HG03439 (cell line): ENCODE results near the gene ASB7.

Source experiments
- ATAC-seq: cut with Tn5 transposase; IDR thresholded peaks from one replicate; pipeline ENCODE4 v1.9.1; 2021; ENCODE audit warnings: mild to moderate bottlenecking, moderate library complexity; ENCODE audit not compliant: unreplicated experiment

The ASB7 gene

GRCh38 chr15:100683434-100683833, 81.0 kb downstream of the ASB7 start:
- no peak for ATAC-seq

GRCh38 chr15:100684591-100684990, 82.2 kb downstream of the ASB7 start:
- no peak for ATAC-seq

DNA sequence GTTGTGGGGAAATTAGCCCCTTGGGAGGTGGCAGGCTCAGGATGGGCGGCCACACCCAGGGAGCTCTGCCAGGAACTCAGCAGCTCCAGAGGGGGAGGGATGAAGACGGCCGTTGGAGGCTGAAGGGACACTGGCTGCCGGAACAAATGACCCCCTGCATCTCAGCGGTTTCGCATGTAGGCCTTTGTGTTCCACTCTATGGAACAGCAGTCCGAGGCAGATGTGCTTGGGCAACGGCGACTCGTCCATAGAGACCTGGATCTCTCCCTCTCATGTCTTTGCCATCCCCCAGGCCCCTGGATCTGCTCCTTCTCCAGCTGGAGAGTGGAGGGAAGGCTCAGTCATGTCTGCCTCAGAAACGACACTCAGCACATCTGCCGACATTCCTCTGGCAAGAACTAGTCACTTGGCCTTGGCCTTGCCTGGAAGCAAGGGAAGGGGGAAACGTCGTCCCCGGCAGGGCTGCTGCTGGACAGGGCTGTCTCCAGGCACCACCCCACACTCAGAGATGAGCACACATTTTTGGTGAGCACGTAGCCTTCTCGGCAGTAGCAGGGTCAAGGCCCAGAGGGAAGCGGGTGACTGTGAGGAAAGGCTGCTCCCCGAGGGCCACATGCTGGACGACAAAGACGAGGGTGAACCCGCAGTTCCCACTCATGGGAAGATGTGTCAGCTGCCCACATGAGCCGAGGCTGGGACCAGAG, 83.8 kb downstream of the ASB7 start:
- ATAC-seq, result no peak

- ATAC-seq, result no peak
Measured at GRCh38 chr15:100686725-100687473, 84.5 kb downstream of the ASB7 start.

DNA sequence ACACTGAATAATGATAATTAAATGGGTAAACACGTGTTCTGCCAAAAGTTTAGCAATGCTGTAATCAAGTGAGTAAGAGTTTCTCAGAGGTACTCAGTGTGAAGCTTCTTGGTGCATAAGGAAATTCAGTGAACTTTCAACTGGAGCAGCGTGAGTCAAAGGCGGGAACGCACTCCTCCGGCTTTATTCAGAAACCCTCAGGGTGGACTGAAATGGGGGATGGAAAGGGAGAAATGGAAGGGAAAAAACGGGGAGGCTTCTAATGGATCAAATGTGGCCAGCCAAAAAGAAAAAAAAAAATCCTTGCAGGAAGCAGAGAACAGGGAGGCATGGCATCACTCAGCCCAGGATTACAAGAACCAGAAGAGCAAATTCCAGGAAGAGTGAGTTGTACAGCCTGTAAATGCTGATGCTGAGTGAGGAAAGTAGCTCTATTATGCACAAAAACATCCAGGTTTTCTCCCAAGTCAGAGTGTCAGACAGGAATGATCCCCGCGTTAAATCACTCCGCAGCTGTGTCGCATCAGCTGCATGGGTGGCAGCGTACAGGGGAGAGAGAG, 85.3 kb downstream of the ASB7 start:
- ATAC-seq, result no peak

DNA sequence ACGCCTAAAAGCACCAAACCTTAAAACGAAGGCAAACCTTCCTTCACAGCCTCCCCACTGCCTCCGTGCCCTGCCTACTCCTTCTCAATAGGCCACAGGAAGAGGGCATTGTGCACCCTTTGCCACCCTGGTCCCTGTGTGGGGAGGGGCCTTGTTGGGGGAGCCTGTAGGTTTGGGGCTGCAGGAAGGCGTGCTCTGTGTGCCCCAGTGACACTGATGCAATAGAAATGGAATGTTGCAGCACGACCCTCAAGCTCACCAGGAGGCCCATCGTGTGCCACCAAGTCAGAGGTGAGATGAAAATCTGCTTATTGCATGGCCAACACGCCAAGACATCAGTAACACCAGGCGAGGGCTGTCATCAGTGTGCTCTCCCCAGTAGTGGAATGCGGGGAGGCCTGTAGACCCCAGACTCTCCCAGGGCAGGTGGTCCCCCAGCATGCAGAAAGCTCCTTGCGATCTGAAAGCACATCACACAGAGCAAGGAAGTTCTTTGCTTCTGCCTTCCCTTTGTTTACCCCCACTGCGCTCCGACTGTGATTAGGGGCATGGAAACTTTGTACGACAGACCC, 86.2 kb downstream of the ASB7 start:
- no peak for ATAC-seq

DNA sequence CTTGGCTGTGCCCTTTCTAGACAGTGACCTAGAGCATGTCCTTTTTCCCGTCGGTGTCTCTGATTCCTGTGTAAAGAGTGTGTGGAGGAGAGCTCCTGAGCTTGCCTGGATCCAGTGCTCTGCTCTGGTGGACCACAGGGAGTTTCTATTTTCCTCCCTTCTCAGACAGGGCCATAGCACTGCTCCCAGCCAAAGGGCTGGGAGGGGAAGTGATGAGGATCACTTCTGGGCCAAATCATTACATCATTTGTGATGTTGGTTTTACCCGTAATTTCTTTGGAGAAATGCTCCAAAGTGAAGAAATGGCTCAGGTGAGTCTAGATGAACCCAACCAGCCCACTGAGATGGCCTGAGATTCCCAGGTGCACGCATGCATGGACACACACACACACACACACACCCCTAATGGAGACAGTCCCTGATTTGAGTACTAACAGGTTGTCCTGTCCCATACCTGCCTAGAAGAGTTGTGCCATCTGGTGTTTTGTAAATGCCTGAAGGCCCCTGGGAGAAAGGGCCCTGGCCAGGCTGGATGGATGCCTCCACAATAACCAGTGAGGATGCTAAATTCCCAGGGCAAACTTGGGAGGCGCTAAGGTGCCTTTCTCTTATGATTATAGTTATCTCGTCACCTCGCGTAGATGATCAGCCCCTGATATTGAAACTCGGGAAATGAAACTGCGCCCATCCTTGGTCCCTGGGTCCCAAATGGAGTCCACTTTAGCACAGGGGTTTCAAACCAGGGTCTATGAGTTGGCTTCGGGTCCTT, 86.9 kb downstream of the ASB7 start:
- no peak for ATAC-seq

DNA sequence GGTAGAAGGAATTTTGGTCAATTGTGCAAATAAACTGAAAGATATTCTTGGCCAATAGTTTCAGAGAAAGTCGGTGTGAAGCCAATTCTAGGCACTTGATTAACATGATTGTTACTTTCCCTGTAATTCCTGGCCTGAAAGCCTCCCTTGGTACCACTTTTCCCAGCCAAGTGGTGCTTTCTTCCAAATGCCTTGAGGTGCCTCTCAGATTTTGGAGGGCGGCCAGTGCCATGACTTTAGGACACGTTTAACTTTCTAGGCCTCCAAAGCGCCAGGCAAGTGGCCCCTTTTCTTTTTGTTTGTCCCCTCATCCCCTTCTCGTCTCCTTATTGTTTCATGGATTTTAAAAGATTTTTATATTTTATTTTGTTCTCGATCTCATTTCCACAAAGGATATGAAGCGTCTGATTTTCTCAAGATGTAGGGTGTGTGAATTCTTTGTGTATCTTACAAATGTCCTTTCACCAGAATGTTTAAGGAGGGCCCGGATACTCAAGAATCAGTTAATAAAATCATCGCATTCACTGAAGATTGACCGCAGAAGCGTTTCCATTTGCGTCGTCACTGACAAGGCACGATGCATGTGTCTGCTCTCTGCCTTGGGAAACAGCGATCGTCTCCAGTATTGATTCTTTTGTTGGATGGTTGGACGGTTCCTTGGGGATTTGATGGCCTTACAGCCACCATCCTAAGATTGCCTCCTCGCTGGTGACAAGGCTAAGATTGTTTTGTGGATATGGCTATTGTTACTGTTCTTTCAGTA, 87.8 kb downstream of the ASB7 start:
- no peak for ATAC-seq

GRCh38 chr15:100690795-100691158, 88.4 kb downstream of the ASB7 start:
- ATAC-seq, result no peak

DNA sequence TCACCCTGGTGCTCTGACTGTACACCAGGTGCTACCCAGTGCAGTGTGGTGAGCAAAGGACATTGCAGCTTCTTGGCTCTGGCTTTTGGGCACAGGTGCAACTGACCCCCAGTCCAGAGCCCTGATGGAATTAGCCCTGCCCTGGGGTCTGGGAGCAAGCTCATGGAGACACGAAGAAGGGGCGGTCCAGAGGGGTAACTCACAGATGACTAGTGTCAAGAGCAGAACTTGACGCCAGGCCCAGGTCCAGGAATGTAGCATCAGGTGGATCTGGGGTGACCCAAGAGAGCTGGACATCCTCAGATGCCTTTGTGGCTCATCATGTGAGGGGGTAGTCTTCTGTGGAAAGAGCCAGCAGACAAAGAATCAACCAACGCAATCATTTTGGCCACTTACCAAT, 88.9 kb downstream of the ASB7 start:
- no peak for ATAC-seq

- ATAC-seq, result no peak
Measured at GRCh38 chr15:100692246-100692645, 89.9 kb downstream of the ASB7 start.

DNA sequence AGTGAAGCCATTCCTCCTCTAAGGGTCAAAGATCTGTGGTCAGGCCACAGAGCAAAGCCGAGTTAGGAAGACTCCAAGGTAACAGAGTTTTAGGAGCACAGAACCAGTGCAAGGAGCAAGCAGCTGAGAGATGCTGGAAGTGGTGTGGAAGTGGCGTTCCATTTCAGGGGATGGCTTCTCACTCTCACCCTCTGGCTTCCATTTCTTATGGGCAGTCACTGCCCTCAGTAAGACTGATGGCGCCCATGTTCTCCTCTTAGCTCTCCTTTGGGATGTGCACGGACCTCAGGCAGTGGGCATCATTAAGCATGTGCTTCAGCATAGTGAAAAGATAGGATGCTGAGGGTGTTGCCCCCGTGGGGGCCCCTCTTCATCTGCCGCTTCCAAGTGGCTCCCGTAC, 90.3 kb downstream of the ASB7 start:
- no peak for ATAC-seq

DNA sequence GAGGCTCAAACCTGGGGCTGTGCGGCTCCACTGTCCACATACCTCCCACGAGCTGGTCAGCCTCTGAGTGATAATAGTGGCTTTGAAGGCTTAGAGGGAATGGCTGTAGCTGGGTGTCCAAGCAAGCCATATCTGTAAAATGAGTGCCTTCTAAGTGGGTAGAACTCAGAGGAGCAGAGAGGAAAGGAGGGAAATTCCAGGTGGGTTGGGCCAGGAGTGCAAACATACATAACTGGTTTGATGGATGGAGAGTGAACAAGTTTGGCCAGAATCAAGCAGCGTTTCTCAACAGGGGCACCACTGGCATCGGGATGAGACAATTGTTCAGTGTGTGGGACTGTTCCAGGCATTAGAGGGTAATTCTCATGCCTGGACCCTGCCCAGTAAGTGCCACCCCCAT, 91.1 kb downstream of the ASB7 start:
- no peak for ATAC-seq

DNA sequence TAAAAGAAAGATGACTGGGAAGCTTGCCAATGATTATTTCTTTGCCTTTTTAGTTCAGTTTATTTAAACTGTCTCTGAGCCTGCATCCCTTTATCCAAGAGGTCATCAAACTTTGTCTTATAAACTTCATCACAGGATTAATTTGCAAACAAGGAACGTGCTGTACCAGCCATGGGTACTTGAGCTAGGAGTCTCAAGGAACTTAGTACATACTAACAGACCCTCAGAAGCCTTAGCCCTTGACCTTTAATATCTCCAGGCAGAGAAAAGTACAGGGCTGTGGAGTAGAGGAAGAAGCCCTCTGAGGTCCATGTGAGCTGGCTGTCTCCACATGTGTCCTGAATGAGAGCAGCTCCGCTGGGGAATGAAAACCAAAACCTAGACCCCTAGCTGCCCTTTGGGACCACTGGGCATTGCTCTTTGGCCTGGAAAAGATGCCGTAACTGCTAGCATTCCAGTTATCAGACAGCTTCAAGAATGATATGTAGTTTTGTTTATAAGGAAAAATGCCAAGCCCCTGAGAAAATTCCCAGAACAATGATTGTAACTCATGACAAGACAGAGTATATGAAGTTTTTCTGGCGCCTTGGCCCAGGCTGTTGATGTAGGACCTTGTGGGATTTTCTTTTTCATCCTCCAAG, 92.1 kb downstream of the ASB7 start:
- no peak for ATAC-seq

GRCh38 chr15:100695048-100695447, 92.7 kb downstream of the ASB7 start:
- no peak for ATAC-seq

DNA sequence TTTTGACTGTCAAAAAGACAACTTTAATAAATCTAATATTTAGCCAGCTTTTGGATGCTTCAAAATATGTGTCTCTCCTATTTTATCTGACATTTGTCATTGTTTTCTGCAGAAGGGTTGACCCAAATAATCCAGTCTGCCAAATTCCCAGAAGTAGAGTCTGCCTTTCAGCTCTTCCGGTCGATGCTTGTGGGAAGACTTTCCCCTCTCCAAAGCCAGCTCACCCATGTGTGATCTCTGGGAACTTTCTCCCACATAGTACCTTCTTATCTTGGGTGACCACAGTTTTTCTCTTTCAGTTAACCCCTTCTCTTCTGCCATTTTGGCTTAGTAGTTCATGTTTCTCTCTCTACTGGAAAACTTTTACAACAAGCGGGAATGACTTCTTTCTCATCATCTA, 94.1 kb downstream of the ASB7 start:
- no peak for ATAC-seq
